Right lobe of liver (tissue), 4 donors: Measurements from ENCODE around the gene TLE3.

ENCODE experiments used
- CTCF ChIP-seq, 4 donors: fragments of 200-600 bp in 3 of 4; fragments of 450-650 bp in 1 of 4; IDR thresholded peaks; one replicate each; pipeline versions ENCODE4 v1.5.1 to v1.8.0; 2016 to 2022; ENCODE audit warnings: antibody characterized with exemption in 4 of 4, mild to moderate bottlenecking in 2 of 4
- POLR2A ChIP-seq: fragments of 450-650 bp; IDR thresholded peaks from one replicate; pipeline ENCODE4 v1.6.1; 2017; ENCODE audit warnings: antibody characterized with exemption, mild to moderate bottlenecking
- donor health status: DM: no; HTN: no; CAD: no.
- donor health status: DM: no; HTN: no; CAD: no.
- donor health status: DM: no; HTN: yes; CAD: no.

DNA sequence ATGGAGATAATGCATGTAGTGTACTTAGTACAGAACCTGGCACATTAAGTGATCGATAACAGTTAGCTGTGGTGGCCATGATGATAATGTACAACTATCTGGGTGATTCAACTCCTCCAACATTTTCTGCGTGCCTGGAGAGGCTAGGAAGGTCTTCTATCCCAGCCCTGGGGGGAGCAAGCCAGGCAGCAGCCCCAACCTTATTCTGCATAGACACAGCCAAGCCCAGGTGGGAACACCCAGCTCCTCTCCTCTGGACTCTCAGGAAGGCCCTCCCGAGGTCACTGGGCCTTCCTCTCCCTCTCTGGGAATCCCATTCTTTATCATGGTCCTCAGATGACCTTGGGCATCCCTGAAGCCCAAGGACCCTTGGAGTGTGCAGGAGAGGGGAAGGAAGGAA is 5.1 kb upstream of the TLE3 start:
- no peak for TF ChIP-seq CTCF (IDR thresholded peaks at IDR 0.05)
- TF ChIP-seq POLR2A: no peak
